Brain microvascular endothelial cell (primary cell): ENCODE measurements around the gene DEPDC5.

Experiments
- DNase-seq: peaks from one replicate; pipeline ENCODE4 v3.0.0-alpha.2; 2020
- H3K27ac ChIP-seq: fragments of 250-450 bp; sonication (Bioruptor Pico); 2 replicates; pipeline ENCODE4 v1.5.1; 2020; ENCODE audit warnings: mild to moderate bottlenecking, moderate library complexity
- H3K27me3 ChIP-seq: fragments of 250-450 bp; sonication (Bioruptor Pico); replicated peaks from 2 replicates; pipeline ENCODE4 v1.5.1; 2020; ENCODE audit warnings: mild to moderate bottlenecking
- H3K36me3 ChIP-seq: fragments of 250-450 bp; sonication (Bioruptor Pico); replicated peaks from 2 replicates; pipeline ENCODE4 v1.5.1; 2020; ENCODE audit warnings: mild to moderate bottlenecking
- H3K4me3 ChIP-seq: 2 replicates; pipeline ENCODE4 v1.5.1; 2011; ENCODE audit warnings: low read depth, mild to moderate bottlenecking, control low read depth, low read length, moderate library complexity
- in situ Hi-C: cut with HindIII; loops from 2 replicates; pipeline ENCODE4 v1.10.0; 2017; ENCODE audit warnings: low sequenced_read_pairs, low pct_ligation_motif_present
- TF ChIP-seq, protein P1 (sequence below): IDR thresholded peaks from 2 replicates; pipeline ENCODE4 v1.5.1; 2011; ENCODE audit warnings: low read depth, mild to moderate bottlenecking, moderate library complexity, low read length, control low read depth, inconsistent platforms; ENCODE audit errors: missing control alignments

The DEPDC5 gene

DNA sequence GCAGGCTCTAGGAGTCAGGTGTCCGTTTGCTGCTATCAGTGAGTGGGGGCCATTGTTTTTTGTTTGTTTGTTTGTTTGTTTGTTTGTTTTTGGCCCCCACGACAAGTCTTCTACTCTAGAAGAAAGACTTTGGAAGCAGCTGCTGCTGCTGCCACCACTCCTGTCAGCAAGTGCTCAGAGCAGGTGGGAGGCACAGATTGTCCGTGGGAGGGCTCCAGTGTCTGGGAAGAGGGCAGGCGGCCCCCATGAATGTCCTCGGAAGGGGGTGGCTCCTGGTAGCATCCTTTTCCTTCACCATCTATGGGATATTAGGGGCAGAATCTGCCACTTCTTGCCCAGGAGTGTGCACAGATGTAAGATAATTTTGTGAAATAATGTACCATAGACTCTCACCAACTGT lies 152.8 kb downstream of the DEPDC5 start:
- Histone ChIP-seq H3K36me3 (peaks cover 3% of the 10 kb centered on the region), H3K4me3 (no peak overlapping the region), H3K27me3 (no peaks in the 10 kb centered on the region), H3K27ac (no peak overlapping the region)
- TF ChIP-seq, protein P1, sequence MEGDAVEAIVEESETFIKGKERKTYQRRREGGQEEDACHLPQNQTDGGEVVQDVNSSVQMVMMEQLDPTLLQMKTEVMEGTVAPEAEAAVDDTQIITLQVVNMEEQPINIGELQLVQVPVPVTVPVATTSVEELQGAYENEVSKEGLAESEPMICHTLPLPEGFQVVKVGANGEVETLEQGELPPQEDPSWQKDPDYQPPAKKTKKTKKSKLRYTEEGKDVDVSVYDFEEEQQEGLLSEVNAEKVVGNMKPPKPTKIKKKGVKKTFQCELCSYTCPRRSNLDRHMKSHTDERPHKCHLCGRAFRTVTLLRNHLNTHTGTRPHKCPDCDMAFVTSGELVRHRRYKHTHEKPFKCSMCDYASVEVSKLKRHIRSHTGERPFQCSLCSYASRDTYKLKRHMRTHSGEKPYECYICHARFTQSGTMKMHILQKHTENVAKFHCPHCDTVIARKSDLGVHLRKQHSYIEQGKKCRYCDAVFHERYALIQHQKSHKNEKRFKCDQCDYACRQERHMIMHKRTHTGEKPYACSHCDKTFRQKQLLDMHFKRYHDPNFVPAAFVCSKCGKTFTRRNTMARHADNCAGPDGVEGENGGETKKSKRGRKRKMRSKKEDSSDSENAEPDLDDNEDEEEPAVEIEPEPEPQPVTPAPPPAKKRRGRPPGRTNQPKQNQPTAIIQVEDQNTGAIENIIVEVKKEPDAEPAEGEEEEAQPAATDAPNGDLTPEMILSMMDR = no peak
- DNase-seq = no peak
- in situ Hi-C loops = no loop called here

DNA sequence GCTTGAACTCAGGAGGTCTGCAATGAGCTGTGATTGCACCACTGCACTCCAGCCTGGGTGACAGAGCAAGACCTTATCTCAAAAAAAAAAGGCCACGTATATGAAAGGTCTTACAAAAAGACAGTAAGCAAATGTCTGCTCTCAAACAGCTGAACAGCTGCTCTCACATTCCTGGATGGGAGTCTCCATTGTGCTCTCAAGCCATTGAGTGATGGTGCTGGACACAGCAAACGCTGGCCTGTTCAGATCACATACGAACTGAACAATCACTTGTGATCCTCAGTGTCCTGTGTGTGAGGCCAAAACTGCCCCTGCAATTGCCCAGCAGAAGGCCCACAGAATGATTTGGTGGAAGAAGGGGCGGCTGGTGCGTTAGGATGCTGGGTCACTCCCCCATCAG lies 156.2 kb downstream of the DEPDC5 start:
- Histone ChIP-seq H3K27ac (no peak overlapping the region), H3K4me3 (no peak overlapping the region), H3K36me3 (no peaks in the 10 kb centered on the region), H3K27me3 (no peaks in the 10 kb centered on the region)
- DNase-seq = no peak
- TF ChIP-seq, protein P1 = no peak
- in situ Hi-C loops = no loop called here

DNA sequence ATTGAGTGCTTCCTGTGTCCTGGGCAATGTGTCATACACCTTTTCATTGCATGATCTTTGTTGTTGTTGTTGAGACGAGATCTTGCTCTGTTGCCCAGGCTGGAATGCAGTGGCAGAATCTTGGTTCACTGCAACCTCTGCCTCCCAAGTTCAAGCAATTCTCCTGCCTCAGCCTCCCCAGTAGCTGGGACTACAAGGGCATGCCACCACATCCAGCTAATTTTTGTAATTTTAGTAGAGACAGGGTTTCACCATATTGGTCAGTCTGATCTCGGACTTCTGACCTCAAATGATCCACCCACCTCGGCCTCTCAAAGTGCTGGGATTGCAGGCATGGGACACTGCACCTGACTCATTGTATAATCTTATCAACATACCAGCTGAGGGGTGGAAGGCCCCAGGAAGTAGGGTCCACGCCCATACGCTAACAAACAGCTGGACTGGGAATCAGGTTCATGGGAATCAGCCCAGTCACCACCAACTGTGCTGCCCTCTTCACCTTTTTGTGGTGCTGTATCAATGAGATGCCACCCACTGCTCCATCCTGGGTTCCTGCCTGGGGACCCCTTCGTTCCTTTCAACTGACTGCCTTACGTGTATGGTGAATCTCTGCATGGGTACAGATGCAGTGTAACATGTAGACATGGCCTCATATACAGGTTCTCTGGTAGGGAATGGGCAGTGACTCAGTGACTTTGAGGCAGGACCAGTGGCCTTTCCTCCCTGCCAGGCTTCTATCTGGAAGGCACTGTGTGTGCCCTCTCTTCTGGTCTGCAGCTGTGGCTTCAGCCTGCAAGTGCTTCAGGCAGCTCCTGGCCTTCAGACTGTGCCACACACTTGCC lies 158.0 kb downstream of the DEPDC5 start:
- Histone ChIP-seq H3K27me3 (no peaks in the 10 kb centered on the region), H3K36me3 (no peaks in the 10 kb centered on the region), H3K27ac (no peak overlapping the region), H3K4me3 (no peak overlapping the region)
- in situ Hi-C loops = no loop called here
- no peak for DNase-seq
- TF ChIP-seq, protein P1 = no peak

DNA sequence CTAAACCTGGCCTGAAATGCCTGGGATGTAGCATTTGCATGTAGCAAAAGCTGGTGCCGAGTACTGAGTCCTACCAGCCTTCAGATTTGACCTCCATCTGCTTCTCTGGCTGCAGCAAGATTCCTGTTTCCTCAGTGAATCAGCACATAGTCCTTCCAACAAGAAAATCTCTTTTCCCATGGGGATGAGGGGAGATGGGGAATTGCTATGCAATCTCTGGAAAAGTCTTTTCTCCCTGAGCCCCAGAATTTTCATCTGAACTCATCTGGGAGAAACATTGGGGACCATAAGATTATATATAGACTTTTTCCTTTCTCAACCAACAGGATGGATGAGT lies 158.6 kb downstream of the DEPDC5 start:
- Histone ChIP-seq H3K27me3 (no peaks in the 10 kb centered on the region), H3K36me3 (no peaks in the 10 kb centered on the region), H3K4me3 (no peak overlapping the region), H3K27ac (no peak overlapping the region)
- in situ Hi-C loops = no loop called here
- no peak for DNase-seq
- TF ChIP-seq, protein P1 = no peak

DNA sequence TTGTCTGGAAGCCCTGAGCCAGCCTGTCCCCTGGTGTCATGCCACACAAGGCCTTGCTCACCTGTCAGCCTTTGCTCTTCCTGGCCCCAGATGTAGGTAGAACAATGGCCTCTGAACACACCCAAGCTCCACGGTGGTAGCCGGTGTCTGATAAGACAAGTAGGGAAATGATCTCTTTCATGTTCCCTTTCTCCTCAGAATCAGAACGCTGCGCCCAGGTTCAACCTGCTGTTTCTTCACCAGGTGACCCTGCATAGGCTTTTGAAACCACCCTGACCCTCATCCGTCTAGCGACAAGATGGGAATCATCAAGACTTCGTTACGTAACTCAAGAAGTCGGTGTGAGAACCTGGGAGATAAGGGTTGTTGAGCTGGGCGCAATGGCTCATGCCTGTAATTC lies 161.8 kb downstream of the DEPDC5 start:
- Histone ChIP-seq H3K27me3 (no peaks in the 10 kb centered on the region), H3K36me3 (no peaks in the 10 kb centered on the region), H3K27ac (no peak overlapping the region), H3K4me3 (no peak overlapping the region)
- in situ Hi-C loops = no loop called here
- DNase-seq = no peak
- TF ChIP-seq, protein P1 = no peak
